Fibroblast of skin of back (primary cell): ENCODE results near the gene RFX8.
A peak's percentile ranks its signal among the peaks of the same experiment; 100 is the strongest.

ENCODE experiments used
- DNase-seq: peaks from one replicate; pipeline ENCODE4 v3.0.0-alpha.2; 2013

Gene RFX8

GRCh38 chr2:101410114-101410513 is 64.8 kb downstream of the RFX8 start:
- DNase-seq = no peak

DNA sequence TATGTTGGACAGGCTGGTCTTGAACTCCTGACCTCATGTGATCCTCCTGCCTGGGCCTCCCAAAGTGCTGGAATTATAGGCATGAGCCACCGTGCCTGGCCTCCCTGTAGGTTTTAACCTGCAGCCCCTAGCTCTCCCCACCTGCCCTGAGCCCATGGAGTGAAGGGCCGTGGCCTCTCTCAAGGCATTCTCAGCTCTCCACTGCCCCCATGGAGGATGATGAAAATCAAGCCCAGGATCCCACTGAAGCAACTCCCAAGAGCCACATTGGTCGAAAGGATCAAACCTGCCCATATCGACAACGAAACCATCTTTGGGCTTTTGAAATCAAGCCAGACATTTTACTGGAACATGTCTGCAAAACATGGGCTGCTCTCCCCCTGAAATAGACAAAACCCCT is 65.2 kb downstream of the RFX8 start:
- no peak for DNase-seq

DNA sequence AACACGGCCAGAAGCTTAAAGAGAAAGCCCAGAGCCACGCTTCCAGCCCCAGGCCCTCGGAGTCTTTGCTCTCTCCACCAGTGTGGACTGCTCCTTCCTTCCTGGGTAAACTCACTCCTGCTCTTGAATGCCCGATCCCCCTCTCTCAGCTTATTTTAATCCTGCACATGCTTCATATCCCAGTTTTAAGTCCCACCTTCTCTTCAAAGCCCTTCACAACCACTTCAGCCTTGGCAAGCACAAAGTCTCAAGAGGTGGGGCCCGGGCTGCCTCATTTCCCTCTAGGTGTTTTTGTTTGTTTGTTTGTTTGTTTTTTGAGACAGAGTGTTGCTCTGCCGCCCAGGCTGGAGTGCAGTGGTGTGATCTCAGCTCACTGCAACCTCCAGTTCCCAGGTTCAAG is 66.0 kb downstream of the RFX8 start:
- no peak for DNase-seq

DNA sequence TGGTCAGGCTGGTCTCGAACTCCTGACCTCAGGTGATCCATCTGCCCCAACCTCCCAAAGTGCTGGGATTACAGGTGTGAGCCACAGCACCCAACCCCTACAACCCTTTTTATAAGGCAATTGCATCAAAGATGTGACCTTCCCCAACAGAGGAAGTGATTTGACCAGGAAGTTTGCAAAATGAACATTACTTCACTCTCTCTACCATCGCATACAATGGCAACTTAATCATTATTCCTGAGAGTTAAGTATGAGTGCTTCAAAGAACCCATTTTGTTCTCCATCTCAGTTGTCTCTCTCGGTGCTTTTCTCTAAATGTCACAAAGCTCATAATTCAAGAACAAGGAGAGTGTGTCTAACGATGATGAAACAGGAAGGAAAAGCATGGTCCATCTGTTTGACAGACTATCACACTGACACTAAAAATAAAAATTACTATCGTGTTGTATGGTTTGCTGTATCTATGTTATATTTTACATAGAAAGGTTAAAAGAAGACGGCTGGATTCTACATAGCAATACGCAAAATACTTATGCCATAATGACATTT is 69.5 kb downstream of the RFX8 start:
- DNase-seq = no peak

DNA sequence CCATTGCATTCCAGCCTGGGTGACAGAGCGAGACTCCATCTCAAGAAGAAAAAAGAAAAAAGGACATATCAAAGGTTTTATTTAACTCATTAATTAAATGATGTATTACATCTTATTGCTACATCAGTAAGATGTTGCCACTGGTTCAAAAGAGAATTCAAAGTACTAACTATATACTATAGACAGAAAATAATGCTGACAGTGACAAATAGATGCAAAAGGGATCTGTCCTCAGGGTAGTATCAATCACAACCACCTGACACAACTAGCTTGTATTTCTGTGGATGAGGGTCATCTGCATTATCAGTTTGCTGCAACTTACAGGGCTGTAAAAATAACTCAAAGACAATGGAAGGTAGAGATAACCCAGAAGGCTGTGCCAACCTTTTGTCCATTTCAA is 71.2 kb downstream of the RFX8 start:
- no peak for DNase-seq

DNA sequence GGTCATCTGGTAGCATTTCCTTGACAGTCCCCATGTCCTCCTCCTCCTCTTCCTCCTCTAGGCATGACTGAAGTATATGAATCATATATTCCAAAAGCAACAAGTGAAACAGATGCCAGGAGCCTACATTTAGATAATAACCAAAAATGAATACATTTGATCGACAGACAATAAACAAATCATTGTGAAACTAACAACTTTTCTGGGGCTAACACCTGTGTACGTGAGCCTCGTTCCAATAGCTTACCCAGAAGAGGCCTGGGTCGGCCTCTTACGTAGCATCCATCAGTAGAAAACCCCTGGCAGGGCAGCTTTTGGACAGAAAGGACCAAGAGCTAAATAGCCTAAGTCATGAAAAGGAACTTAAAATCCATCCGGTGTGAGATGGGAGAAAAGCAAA is 72.3 kb downstream of the RFX8 start:
- DNase-seq = no peak

- DNase-seq = no peak
These were observed 73.0 kb downstream of the RFX8 start for GRCh38 chr2:101401906-101402305.

- DNase-seq = no peak
These were observed 73.6 kb downstream of the RFX8 start for GRCh38 chr2:101401326-101401665.

- DNase-seq = no peak
These were observed 74.2 kb downstream of the RFX8 start for GRCh38 chr2:101400506-101401325.

GRCh38 chr2:101400048-101400447 is 74.9 kb downstream of the RFX8 start:
- DNase-seq = no peak

DNA sequence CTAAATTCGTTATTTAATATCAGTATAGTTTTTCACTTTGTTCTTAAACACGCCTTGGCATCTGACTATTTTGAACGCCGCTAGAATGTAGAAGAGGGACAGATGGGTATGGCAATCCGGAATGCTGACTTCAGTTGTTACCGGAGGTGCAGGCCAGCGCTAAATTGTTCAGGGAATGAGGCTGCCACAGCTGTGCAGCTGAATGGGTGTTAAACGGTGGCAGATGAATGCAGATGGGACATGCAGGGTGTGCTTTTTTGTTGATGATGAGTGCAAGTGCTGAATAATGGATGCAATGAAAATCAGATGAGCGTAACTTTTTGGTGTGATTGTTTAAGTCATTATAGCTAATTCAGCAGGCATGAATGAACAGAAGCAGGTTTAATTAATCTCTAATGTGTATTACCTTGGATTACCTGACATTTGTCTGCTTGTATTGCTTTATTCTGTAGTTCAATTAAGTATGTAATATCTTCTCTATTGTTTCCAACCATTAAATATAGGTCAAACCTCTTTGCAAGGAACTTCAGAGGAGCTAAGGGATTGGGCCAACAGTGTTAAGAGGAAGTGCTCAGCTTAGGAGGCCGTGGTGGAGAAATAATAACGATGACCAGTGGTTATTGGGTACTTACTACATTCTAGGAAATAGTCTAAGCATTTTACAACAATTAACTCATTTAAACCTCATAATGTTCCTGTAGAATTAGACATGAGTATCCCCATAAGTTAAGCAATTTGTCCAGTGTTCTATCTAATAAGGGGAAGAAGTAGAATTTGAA is 75.7 kb downstream of the RFX8 start:
- DNase-seq = no peak

DNA sequence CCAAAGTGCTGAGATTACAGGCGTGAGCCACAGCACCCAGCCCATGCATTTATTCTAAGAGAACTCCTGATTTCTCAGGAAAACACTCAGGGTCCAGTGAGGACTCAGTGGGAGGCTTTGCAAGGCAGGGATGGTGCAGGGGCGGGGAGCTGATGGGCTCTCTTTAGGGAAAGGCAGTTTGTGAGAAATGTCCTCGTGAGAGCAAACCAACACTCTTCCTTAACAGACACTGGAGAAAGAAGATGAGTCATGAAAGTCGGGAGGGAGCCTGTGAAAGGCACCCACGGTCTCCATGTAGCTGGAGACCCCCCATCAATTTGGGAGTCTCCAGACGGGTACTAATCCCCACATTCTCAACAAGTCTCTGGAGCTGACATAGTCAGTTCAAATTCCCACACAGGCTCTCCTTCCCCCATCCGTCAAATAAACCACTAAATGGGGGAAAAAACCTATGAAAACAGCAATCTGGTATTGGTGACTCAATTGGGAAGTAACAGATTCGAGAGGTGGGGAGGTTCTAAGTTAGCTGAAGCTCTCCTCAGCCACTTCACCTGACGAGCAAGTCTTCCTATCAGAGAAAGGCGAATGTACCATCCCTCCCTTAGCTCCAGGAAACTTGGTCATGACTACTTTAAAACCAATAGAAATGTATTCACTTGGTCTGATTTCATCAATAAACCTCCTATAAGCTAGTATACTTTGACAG is 76.6 kb downstream of the RFX8 start:
- peak; percentile 66 for DNase-seq

GRCh38 chr2:101396316-101396717 is 78.6 kb downstream of the RFX8 start:
- peak; percentile 97 for DNase-seq

DNA sequence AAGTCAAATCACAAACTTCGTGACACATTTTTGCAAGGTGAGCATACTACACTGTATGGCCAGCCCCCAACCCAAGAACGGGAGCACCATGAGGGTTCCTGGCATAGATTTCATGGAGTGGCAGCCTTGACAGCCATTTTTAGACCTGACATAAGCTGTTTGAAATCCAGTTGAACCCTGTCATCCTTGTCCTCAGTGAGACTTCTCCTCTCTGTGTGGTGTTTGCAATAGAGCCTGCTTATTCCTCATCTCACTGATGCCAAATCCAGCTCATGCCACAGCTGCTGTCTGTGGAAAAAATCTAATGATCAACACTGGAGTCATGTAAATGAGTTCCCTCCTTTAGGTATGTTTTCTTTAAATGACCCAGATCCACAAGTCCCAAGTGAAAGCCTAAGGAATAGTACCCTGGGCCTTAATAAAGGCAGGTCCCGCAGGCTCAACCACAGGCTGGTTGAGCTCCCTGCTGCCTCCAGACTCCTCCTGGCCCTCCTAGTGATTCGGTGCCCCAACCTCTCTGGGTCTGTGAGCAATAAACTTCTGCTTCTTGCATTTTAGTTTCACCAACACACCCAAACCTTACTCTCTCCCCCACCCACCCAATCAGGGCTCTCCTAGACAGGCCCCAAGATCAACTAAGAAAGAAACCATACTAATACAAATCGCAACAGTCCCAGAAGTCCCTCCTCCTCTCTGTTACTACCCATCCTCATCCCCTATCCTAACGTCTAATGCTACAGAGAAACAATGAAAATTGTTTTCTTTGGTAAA is 79.2 kb downstream of the RFX8 start:
- DNase-seq = peak; percentile 68

GRCh38 chr2:101388232-101388631 is 86.7 kb downstream of the RFX8 start:
- peak; percentile 63 for DNase-seq

DNA sequence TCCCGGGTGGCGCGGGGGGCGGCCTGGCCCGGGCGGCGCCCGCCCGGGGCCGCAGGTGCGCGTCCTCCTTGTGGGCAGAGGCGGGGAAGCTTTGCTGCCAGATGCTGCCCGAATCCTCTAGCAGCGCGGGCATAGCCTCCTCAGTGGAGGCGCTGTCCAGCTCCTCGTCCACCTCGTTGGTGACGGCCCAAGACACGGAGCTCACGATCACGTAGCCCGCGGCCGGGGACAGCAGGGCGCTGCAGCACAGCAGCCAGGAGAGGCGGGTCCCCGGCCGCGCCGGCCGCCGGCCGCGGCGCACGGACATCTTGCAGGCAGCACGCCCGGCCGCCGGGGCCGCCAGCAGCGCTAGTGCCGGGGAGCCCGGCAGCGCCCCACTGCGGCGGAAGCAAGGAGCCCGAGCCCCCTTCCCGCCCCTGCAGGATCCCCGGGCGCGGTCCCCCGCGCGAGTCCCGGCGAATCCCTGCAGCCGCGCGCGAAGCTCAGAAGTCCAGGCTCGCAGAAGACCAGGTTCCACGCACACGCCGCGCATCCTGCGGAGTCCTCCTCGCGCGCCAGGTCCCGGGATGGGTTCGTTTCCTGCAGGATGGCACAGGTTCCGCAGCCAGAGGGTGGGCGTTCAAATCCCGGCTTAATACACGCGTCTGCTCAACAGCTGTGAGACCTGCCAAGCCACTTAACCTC is 87.6 kb downstream of the RFX8 start, which contains the start of gene CREG2:
TSS of gene CREG2 (minus strand) at position 353 of the 684 bp plus-strand sequence. CDS start at position 307, 46 bp downstream.
- DNase-seq = peak; percentile 69

GRCh38 chr2:101386599-101387150 is 88.2 kb downstream of the RFX8 start:
- DNase-seq = no peak

DNA sequence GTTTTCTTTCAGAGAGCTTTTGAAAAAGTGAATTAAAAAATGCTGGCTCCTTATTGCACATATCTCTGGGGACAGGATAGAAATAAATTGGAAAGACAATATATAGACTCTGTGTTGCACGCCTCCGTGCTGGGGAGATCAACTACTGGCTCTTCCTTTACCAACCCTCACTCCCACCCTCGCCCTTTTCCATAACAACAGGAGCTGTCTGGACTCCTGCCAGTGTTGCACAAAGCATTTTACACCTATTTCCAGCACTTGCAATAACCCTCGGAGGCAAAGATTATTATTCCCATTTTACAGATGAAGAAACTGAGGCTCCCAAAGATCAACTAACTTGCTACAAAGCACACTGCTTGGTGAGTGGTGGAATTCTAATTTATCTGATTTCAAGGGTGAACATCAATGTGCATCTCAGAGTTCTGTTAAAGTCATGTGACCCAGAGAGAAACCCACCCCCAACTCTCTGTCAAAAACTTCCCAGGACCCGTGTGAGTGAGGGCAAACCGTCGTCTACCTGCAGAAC is 91.8 kb downstream of the RFX8 start:
- DNase-seq = no peak

DNA sequence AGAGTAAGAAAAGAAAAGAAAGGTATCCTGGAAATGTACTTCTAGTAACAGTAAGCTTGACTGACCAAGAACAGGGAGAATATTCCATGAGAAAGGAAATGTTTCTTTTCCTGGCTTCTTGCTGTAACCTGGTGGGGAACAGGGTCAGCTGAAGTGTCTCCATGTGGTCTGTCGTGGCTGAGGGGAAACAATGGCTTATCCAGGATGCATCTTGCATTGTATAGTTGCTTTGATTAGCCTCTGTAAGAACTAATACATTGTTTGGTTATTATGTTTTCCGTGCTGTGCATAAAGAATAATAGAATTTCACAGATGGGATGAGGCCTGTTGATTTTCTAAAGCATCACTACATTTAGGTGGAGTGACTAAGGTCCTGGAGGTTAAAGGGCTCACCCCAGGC is 92.5 kb downstream of the RFX8 start:
- DNase-seq = no peak

DNA sequence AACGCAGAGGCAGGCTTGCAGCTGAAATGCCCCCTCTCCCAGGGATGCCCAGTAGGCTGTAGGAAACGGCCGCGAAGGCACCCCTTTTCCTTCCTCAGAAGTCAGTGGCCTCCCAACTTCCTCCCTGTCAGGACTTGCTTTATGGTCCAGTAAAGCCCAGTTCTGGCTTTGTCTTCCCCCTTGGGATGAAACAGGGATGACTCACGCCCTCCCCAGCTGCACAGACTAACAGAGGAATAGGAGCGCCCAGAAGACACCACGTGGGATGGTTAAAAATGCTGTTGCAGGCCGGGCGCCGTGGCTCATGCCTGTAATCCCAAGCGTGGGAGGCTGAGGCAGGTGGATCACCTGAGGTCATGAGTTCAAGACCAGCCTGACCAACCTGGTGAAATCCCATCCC is 94.5 kb downstream of the RFX8 start:
- peak; percentile 36 for DNase-seq

- no peak for DNase-seq
These were observed 95.8 kb downstream of the RFX8 start for GRCh38 chr2:101379091-101379490.
